Measurements from ENCODE around the gene ZFAND2B.
A peak's percentile ranks its signal among the peaks of the same experiment; 100 is the strongest.
"Not testable (repeated sequence)": the region's sequence is repeated elsewhere in the genome, so short reads cannot be mapped to it uniquely, and the experiment has no call there.

The ZFAND2B gene

DNA sequence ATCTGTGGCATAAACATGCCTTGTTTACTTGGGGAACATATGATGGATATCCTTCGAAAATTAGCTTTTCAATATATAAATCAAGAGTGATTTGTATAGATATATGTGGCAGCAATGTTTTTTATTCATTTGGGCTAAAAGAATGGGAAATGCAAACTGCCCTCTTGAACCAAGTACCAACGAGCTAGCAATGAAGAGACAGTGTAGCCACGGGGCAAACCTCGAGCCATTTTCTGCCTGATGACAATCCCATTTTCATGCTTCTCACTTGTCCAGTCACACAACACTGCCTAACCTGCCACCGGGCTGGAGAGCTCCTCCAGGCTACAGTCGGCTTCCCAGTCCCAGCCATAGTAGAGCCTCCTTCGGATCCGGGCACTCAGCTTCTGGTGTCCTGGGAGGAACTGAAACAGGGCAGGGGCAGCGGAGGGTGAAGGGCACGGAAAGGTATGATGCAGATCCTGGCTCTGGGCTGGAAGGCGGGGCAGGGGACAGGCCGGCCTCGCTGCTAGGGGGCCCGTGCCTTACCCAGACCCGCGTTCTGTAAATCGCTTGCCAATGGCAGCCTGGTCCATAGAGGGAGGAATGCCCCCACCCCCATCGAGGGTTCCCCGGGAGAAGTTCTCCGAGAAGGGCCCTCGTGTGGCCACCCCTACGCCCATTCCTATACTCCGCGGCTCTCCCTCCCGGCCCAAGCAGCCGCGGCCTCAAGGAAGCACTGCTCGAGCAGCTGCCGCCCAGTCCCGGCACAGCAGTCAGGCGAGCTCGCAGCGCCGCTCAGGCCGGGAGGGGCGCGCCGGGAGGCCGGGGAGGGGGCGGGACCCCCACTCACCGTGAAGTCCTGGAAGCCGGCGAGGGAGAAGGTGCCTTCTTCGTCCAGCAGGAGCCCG, 30.4 kb upstream of the ZFAND2B start:
- peak; percentile 10 for DNase-seq (ENCODE audit: low read depth)

- DNase-seq (ENCODE audit: low read depth) = peak; percentile 79
Measured at GRCh38 chr2:219176818-219177551, 29.6 kb upstream of the ZFAND2B start, which contains the start of gene CNPPD1. Gene CNPPD1 (minus strand): TSS chr2:219176925. CDS start chr2:219176828, 97 bp downstream.

DNA sequence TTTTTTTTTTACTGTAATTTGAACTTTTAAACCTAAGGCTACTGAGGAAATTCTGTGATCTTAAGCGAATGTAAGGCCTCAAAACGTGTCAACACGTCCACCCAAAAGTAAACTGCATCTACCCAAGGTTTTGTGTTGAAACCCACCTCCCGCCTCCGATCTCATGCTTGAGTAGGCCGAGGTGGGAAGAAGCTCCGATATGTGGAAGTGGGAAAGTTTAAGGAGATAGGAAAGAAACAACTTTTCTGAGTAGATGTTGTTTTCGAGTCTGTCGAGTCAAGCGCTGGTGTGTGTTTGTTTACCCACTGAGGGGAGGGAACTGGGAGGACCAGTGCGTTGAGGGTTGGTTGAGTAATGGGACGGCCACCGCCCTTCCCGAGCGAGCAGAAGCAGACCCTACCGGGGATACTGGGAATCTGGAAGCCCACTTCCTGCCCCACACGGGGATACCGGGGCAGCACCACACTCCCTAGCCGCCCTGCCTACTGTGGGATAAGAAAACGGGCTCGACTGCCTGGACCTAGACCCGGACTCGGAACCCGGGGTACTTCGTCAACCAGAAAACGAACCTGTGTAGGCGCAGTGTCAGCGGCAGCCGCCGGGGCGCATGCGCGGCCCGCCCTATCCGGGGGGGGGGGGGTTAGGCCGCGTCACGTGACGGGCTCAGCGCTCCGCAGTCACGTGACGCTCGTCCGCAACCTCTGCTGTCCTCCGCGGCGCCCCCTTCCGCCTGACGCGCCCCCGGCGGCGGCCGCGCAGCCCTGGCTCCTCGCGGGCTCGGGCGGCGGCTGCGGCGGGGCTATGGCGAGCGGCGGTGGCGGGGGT, 28.8 kb upstream of the ZFAND2B start, which contains the start of gene RETREG2:
Gene RETREG2, plus strand, starts transcription at position 724 of the 825 bp plus-strand sequence. Its CDS starts 78 bp downstream, at position 802.
- DNase-seq (ENCODE audit: low read depth) = peak; percentile 75

GRCh38 chr2:219178377-219179175, 28.0 kb upstream of the ZFAND2B start:
- DNase-seq (ENCODE audit: low read depth) = peak; percentile 22

DNA sequence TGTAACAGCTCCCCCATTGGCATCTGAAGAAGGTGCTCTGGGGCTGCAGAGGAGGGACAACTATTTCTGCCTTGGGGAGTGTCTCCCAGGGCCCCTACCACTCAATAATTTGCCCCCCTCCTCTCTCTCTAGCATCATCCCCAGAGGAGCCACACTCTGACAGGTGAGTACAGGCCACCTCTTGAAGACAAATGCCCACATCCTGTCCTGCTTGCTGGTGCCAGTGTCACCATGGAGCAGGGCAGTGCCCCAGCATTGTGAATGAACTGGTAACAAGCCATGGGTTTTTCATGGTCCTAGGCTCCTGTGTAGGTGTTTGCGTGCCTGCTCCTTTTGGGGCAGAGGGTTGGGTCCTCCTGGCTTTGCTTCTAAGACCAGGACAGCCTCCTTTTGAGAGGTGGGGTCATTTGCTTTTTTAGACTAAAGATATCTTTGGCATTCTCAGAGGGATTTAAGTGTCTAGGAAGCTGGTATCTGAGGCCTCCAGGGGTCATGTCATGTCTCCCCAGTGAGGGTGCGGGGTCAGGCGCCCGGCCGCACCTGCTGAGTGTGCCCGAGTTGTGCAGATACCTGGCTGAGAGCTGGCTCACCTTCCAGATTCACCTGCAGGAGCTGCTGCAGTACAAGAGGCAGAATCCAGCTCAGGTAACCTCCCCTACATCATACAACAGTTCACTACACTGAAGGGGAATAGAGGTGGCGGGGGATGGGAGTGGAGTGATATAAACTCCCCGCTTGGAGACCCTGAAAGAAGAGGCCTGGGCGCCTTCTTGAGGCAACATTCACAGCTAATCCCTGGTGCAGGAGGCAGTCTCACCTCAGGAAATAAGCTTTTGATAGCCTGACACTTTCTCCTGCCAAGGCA, 26.7 kb upstream of the ZFAND2B start:
- DNase-seq (ENCODE audit: low read depth) = no peak

DNA sequence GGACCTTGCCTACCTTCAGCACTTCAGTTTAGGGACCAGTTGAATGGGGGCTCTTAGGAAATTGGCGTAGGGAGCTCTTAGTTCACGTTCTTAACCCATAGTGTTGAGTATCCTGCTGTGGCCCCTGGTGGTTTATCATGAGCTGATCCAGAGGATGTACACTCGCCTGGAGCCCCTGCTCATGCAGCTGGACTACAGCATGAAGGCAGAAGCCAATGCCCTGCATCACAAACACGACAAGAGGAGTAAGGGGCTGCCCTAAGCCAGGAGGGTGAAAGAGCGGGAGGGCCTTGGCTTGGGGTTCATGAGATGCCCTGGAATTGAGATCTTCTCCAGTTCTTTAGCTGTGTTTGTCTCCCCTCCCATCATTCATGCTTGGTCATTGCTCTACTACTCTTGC, 25.6 kb upstream of the ZFAND2B start:
- DNase-seq (ENCODE audit: low read depth) = no peak

GRCh38 chr2:219181531-219181930, 25.1 kb upstream of the ZFAND2B start:
- no peak for DNase-seq (ENCODE audit: low read depth)

DNA sequence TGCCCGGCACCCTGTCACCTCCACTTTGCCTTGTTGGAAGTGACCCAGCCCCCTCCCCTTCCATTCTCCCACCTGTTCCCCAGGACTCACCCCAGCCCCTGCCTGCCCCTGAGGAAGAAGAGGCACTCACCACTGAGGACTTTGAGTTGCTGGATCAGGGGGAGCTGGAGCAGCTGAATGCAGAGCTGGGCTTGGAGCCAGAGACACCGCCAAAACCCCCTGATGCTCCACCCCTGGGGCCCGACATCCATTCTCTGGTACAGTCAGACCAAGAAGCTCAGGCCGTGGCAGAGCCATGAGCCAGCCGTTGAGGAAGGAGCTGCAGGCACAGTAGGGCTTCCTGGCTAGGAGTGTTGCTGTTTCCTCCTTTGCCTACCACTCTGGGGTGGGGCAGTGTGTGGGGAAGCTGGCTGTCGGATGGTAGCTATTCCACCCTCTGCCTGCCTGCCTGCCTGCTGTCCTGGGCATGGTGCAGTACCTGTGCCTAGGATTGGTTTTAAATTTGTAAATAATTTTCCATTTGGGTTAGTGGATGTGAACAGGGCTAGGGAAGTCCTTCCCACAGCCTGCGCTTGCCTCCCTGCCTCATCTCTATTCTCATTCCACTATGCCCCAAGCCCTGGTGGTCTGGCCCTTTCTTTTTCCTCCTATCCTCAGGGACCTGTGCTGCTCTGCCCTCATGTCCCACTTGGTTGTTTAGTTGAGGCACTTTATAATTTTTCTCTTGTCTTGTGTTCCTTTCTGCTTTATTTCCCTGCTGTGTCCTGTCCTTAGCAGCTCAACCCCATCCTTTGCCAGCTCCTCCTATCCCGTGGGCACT, 24.0 kb upstream of the ZFAND2B start:
- no peak for DNase-seq (ENCODE audit: low read depth)

- DNase-seq (ENCODE audit: low read depth) = no peak
Measured at GRCh38 chr2:219183151-219183772, 23.3 kb upstream of the ZFAND2B start.

GRCh38 chr2:219184121-219184520, 22.5 kb upstream of the ZFAND2B start:
- DNase-seq (ENCODE audit: low read depth) = no peak

DNA sequence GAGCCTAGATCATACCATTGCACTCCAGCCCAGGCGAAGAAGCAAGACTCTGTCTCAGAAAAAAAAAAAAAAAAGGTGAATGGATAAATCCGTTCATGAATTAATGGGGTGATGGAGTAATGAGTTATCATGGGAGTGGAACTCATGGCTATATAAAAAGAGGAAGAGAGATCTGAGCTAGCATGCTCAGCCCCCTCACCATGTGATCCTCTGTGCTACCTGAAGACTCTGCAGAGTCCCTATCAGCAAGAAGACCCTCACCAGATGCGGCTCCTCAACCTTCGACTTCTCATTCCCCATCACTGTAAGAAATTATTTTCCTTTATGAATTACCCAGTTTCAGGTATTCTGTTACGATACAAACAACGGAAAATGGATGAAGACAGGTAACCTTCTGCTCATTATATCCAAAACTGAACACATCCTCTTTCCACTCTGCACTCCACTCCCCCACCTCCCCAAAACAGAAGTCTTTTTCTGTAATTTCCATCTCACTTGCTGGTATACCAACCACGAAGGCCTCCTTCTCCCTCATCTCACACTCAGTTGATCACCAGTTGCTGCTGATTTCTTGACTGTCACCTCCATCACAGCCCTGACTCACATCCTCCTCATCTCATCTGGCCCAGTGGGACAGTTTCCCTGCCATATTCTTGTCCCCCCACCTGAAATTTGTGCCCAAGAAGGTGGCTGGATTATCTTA, 19.7 kb upstream of the ZFAND2B start:
- no peak for DNase-seq (ENCODE audit: low read depth)

DNA sequence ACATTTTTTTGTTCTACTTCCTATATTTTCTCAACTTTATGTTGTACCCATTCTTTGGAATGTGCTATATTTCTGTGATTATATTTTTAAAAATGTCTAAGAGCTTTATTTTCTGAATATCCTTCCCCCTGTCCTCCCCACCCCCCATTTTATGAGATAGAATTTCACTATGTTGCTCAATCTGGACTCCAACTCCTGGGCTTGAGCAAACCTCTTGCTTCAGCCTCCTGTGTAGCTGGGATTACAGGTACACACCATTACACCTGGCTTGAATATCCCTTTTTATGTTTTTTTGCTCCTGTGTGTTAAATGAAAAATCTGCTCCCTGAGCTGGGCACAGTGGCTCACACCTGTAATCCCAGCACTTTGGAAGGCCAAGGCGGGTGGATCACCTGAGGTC, 9.2 kb upstream of the ZFAND2B start:
- no peak for DNase-seq (ENCODE audit: low read depth)

GRCh38 chr2:219198974-219199373, 7.6 kb upstream of the ZFAND2B start:
- no peak for DNase-seq (ENCODE audit: low read depth)

GRCh38 chr2:219199470-219200211, 6.9 kb upstream of the ZFAND2B start:
- no peak for DNase-seq (ENCODE audit: low read depth)

DNA sequence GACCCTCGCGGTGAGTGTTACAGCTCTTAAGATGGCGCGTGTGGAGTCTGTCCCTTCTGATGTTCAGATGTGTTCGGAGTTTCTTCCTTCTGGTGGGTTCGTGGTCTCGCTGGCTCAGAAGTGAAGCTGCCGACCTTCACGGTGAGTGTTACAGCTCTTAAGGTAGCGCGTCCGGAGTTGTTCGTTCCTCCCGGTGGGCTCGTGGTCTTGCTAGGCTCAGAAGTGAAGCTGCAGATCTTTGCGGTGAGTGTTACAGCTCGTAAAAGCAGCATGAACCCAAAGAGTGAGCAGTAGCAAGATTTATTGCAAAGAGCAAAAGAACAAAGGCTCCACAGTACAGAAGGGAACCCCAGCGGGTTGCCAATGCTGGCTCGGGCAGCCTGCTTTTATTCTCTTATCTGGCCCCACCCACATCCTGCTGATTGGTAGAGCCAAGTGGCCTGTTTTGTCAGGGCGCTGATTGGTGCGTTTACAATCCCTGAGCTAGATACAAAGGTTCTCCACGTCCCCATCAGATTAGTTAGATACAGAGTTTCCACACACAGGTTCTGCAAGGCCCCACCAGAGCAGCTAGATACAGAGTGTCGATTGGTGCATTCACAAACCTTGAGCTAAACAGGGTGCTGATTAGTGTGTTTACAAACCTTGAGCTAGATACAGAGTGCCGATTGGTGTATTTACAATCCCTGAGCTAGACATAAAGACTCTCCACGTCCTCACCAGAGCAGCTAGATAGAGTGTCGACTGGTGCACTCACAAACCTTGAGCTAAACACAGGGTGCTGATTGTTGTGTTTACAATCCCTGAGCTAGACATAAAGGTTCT, 5.9 kb upstream of the ZFAND2B start:
- not testable (repeated sequence) for DNase-seq (ENCODE audit: low read depth)

- not testable (repeated sequence) for DNase-seq (ENCODE audit: low read depth)
Measured at GRCh38 chr2:219201331-219201730, 5.3 kb upstream of the ZFAND2B start.

All from T follicular helper cell (primary cell).